HEK293 (cell line): Measurements from ENCODE around the gene POLD1.

Experiments
- CTCF ChIA-PET: fragments of 350-600 bp; formaldehyde crosslinking; extraction: SDS; loops from one replicate; lab custom pipeline; 2021; ENCODE audit warnings: antibody characterized with exemption; lab: Yijun Ruan, JAX
- POLR2A ChIA-PET: fragments of 300-600 bp; formaldehyde crosslinking; extraction: SDS; loops from one replicate; lab custom pipeline; 2020; ENCODE audit warnings: antibody characterized with exemption, inconsistent platforms; lab: Yijun Ruan, JAX
- H3K27ac ChIP-seq: fragments of 200-500 bp; sonication (Bioruptor generic); 2 replicates; pipeline ENCODE4 v1.5.1; 2014; ENCODE audit warnings: low read depth, low read length, control low read depth, inconsistent platforms; ENCODE audit errors: extremely low read depth
- H3K36me3 ChIP-seq, 2 experiments: fragments of 200-500 bp in 1 of 2; sonication (Bioruptor generic) in 1 of 2; 1 replicate in 1 of 2; 2 replicates in 1 of 2; pipeline ENCODE4 v1.5.1; 2014 to 2017; ENCODE audit warnings: inconsistent platforms in 2 of 2, low read length in 2 of 2; ENCODE audit not compliant: control insufficient read depth in 2 of 2, insufficient read depth in 1 of 2
- H3K4me1 ChIP-seq: fragments of 200-500 bp; sonication (Bioruptor generic); 2 replicates; pipeline ENCODE4 v1.5.1; 2014; ENCODE audit warnings: mild to moderate bottlenecking, low read length, inconsistent platforms; ENCODE audit not compliant: control insufficient read depth, insufficient read depth
- H3K4me3 ChIP-seq: 2 replicates; pipeline ENCODE4 v1.5.1; 2011; ENCODE audit warnings: low read depth, mild to moderate bottlenecking, control low read depth, low read length, moderate library complexity
- H3K9me3 ChIP-seq: fragments of 200-500 bp; sonication (Bioruptor generic); 2 replicates; pipeline ENCODE4 v1.5.1; 2014; ENCODE audit warnings: low read depth, low read length, inconsistent platforms; ENCODE audit not compliant: control insufficient read depth, insufficient read depth
- ATF2 ChIP-seq: fragments of 450-650 bp; formaldehyde crosslinking; IDR thresholded peaks from 2 replicates; pipeline ENCODE4 v1.5.1; 2016; ENCODE audit warnings: missing biosample characterization, missing genetic modification characterization, low read depth
- BCL11B ChIP-seq: fragments of 450-650 bp; formaldehyde crosslinking; IDR thresholded peaks from 2 replicates; pipeline ENCODE4 v1.5.1; 2016; ENCODE audit warnings: low read depth, missing biosample characterization, missing genetic modification characterization
- IKZF3 ChIP-seq: fragments of 450-650 bp; IDR thresholded peaks from 2 replicates; pipeline ENCODE4 v1.5.0; 2018; ENCODE audit warnings: missing biosample characterization, mild to moderate bottlenecking, missing genetic modification characterization, moderate library complexity
- KLF8 ChIP-seq: fragments of 450-650 bp; formaldehyde crosslinking; IDR thresholded peaks from 2 replicates; pipeline ENCODE4 v1.5.1; 2016; ENCODE audit warnings: missing biosample characterization, missing genetic modification characterization
- MYNN ChIP-seq: fragments of 450-650 bp; formaldehyde crosslinking; IDR thresholded peaks from 2 replicates; pipeline ENCODE4 v1.5.1; 2016; ENCODE audit warnings: missing biosample characterization, missing genetic modification characterization, borderline replicate concordance
- OVOL3 ChIP-seq: fragments of 450-650 bp; formaldehyde crosslinking; IDR thresholded peaks from 2 replicates; pipeline ENCODE4 v1.5.1; 2016; ENCODE audit warnings: missing biosample characterization, missing genetic modification characterization
- SCRT2 ChIP-seq: fragments of 450-650 bp; formaldehyde crosslinking; IDR thresholded peaks from 2 replicates; pipeline ENCODE4 v1.5.1; 2016; ENCODE audit warnings: missing biosample characterization, missing genetic modification characterization
- ZFHX2 ChIP-seq: fragments of 450-650 bp; formaldehyde crosslinking; conservative IDR thresholded peaks from 2 replicates; pipeline ENCODE4 v1.5.1; 2016; ENCODE audit warnings: missing biosample characterization, missing genetic modification characterization
- ZNF112 ChIP-seq: fragments of 450-650 bp; formaldehyde crosslinking; IDR thresholded peaks from 2 replicates; pipeline ENCODE4 v1.5.0; 2017; ENCODE audit warnings: missing biosample characterization, missing genetic modification characterization
- ZNF133 ChIP-seq: fragments of 450-650 bp; formaldehyde crosslinking; IDR thresholded peaks from 2 replicates; pipeline ENCODE4 v1.5.1; 2016; ENCODE audit warnings: missing biosample characterization, missing genetic modification characterization
- ZNF335 ChIP-seq: fragments of 450-650 bp; formaldehyde crosslinking; conservative IDR thresholded peaks from 2 replicates; pipeline ENCODE4 v1.5.1; 2016; ENCODE audit warnings: missing biosample characterization, missing genetic modification characterization
- ZNF354C ChIP-seq: fragments of 450-650 bp; formaldehyde crosslinking; IDR thresholded peaks from 2 replicates; pipeline ENCODE4 v1.5.1; 2016; ENCODE audit warnings: missing biosample characterization, missing genetic modification characterization, low read depth, borderline replicate concordance
- ZNF37A ChIP-seq: fragments of 450-650 bp; IDR thresholded peaks from 2 replicates; pipeline ENCODE4 v1.5.1; 2018; ENCODE audit warnings: missing biosample characterization, missing genetic modification characterization
- ZNF416 ChIP-seq: fragments of 450-650 bp; formaldehyde crosslinking; IDR thresholded peaks from 2 replicates; pipeline ENCODE4 v1.5.1; 2016; ENCODE audit warnings: missing biosample characterization, missing genetic modification characterization
- ZNF501 ChIP-seq: fragments of 450-650 bp; formaldehyde crosslinking; IDR thresholded peaks from 2 replicates; pipeline ENCODE4 v1.5.1; 2016; ENCODE audit warnings: missing biosample characterization, missing genetic modification characterization
- ZNF558 ChIP-seq: fragments of 450-650 bp; formaldehyde crosslinking; IDR thresholded peaks from 2 replicates; pipeline ENCODE4 v1.5.1; 2016; ENCODE audit warnings: missing biosample characterization, missing genetic modification characterization
- ZNF624 ChIP-seq: fragments of 450-650 bp; formaldehyde crosslinking; IDR thresholded peaks from 2 replicates; pipeline ENCODE4 v1.5.1; 2017; ENCODE audit warnings: missing biosample characterization, missing genetic modification characterization
- ZNF785 ChIP-seq: fragments of 450-650 bp; formaldehyde crosslinking; IDR thresholded peaks from 2 replicates; pipeline ENCODE4 v1.5.1; 2016; ENCODE audit warnings: missing biosample characterization, missing genetic modification characterization
- ZNF791 ChIP-seq: fragments of 450-650 bp; formaldehyde crosslinking; IDR thresholded peaks from 2 replicates; pipeline ENCODE4 v1.5.1; 2016; ENCODE audit warnings: missing biosample characterization, missing genetic modification characterization
- TF ChIP-seq, protein P1 (sequence below): fragments of 450-650 bp; formaldehyde crosslinking; IDR thresholded peaks from 2 replicates; pipeline ENCODE4 v1.5.1; 2016; ENCODE audit warnings: missing biosample characterization, missing genetic modification characterization
- TF ChIP-seq, protein P2 (sequence below): fragments of 450-650 bp; formaldehyde crosslinking; IDR thresholded peaks from 2 replicates; pipeline ENCODE4 v1.5.1; 2016; ENCODE audit warnings: missing biosample characterization, missing genetic modification characterization

POLD1 gene

GRCh38 chr19:50378169-50378862, 5.8 kb upstream of the POLD1 start:
- H3K36me3 ChIP-seq, result peaks cover 7 to 52% of the 10 kb centered on the region in 2 experiments; a peak in 2 of 3 replicates
- H3K27ac ChIP-seq, result no peak overlapping the region
- TF ChIP-seq, protein P1, sequence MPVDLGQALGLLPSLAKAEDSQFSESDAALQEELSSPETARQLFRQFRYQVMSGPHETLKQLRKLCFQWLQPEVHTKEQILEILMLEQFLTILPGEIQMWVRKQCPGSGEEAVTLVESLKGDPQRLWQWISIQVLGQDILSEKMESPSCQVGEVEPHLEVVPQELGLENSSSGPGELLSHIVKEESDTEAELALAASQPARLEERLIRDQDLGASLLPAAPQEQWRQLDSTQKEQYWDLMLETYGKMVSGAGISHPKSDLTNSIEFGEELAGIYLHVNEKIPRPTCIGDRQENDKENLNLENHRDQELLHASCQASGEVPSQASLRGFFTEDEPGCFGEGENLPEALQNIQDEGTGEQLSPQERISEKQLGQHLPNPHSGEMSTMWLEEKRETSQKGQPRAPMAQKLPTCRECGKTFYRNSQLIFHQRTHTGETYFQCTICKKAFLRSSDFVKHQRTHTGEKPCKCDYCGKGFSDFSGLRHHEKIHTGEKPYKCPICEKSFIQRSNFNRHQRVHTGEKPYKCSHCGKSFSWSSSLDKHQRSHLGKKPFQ (tag by site-specific recombination), result no peak
- TF ChIP-seq OVOL3 (tag by site-specific recombination), result no peak
- no peak for TF ChIP-seq ZNF133 (tag by site-specific recombination)
- TF ChIP-seq ATF2 (tag by site-specific recombination), result no peak
- no peak for TF ChIP-seq ZNF354C (tag by site-specific recombination)
- TF ChIP-seq, all 188 proteins: peak for 0
- CTCF ChIA-PET, result no interaction called here
- no peak overlapping the region for H3K4me3 ChIP-seq
- H3K4me1 ChIP-seq, result 0 out of 2 replicates have a peak, but pooled peaks cover under 1% of the 10 kb centered on the region
- no peaks in the 10 kb centered on the region for H3K9me3 ChIP-seq
- POLR2A ChIA-PET, result interaction anchor here (0.5 kb wide), 1 partner anchor 1816 kb away, joined by 3 read pairs; no protein-coding TSS in a partner anchor

GRCh38 chr19:50378863-50379236, 5.3 kb upstream of the POLD1 start:
- H3K27ac ChIP-seq, result no peak overlapping the region
- H3K36me3 ChIP-seq, result peaks cover 7 to 52% of the 10 kb centered on the region in 2 experiments; a peak in 2 of 3 replicates
- H3K4me3 ChIP-seq, result no peak overlapping the region
- ChIA-PET POLR2A (interaction anchor here (0.5 kb wide), 1 partner anchor 1816 kb away, joined by 3 read pairs; no protein-coding TSS in a partner anchor), CTCF (no interaction called here)
- TF ChIP-seq ZNF112 (tag by site-specific recombination), result no peak
- TF ChIP-seq MYNN (tag by site-specific recombination), result no peak
- TF ChIP-seq SCRT2, result no peak
- TF ChIP-seq ZFHX2 (tag by site-specific recombination), result no peak
- TF ChIP-seq, protein P2, sequence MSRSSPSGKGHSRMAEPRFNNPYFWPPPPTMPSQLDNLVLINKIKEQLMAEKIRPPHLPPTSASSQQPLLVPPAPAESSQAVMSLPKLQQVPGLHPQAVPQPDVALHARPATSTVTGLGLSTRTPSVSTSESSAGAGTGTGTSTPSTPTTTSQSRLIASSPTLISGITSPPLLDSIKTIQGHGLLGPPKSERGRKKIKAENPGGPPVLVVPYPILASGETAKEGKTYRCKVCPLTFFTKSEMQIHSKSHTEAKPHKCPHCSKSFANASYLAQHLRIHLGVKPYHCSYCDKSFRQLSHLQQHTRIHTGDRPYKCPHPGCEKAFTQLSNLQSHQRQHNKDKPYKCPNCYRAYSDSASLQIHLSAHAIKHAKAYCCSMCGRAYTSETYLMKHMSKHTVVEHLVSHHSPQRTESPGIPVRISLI (tag by site-specific recombination), result no peak
- no peak for TF ChIP-seq ZNF335
- TF ChIP-seq ZNF785 (tag by site-specific recombination), result no peak
- no peak for TF ChIP-seq ZNF501 (tag by site-specific recombination)
- TF ChIP-seq IKZF3 (tag by site-specific recombination), result no peak
- no peaks in the 10 kb centered on the region for H3K9me3 ChIP-seq
- 0 out of 2 replicates have a peak, but pooled peaks cover 2% of the 10 kb centered on the region for H3K4me1 ChIP-seq

DNA sequence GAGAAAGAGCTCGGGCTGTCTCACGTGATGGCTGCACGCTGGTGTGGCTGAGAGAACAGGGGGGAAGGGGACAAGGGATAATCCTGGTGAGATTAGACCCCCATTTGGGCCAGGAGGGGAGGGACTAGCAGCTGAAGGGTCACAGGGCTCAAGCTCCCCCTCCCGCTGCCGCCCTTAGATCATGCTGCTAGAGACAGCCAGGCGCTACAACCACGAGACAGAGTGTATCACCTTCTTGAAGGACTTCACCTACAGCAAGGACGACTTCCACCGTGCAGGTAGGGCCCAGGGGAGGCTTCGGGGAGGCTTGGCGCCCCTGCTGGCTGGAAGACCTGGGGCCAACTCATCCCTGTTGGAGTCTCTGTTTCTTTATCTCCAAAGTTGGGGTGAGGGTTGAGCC, 4.5 kb upstream of the POLD1 start:
- no peak overlapping the region for H3K4me3 ChIP-seq
- ChIA-PET POLR2A (no interaction called here), CTCF (interaction anchor here (0.7 kb wide), 1 partner anchor 125 kb away, joined by 4 read pairs; no protein-coding TSS in a partner anchor)
- TF ChIP-seq BCL11B (no peak), ZNF416 (tag by site-specific recombination) (no peak), ZNF624 (tag by site-specific recombination) (no peak), KLF8 (tag by site-specific recombination) (no peak), ZNF791 (no peak), ZNF37A (tag by site-specific recombination) (no peak), ZNF558 (tag by site-specific recombination) (no peak)
- H3K36me3 ChIP-seq, result peaks cover 7 to 52% of the 10 kb centered on the region in 2 experiments; a peak in 2 of 3 replicates
- H3K9me3 ChIP-seq, result no peaks in the 10 kb centered on the region
- H3K27ac ChIP-seq, result no peak overlapping the region
- 0 out of 2 replicates have a peak, but pooled peaks cover 2% of the 10 kb centered on the region for H3K4me1 ChIP-seq
